HG02571 (cell line): ENCODE results near the gene RAPGEF6.
"Not testable (repeated sequence)": the region's sequence is repeated elsewhere in the genome, so short reads cannot be mapped to it uniquely, and the experiment has no call there.

Source experiments
- ATAC-seq: cut with Tn5 transposase; IDR thresholded peaks from one replicate; pipeline ENCODE4 v1.9.1; 2021; ENCODE audit warnings: mild to moderate bottlenecking, moderate library complexity; ENCODE audit not compliant: unreplicated experiment

Gene RAPGEF6

GRCh38 chr5:131644370-131644769, 9.3 kb upstream of the RAPGEF6 start:
- no peak for ATAC-seq

- ATAC-seq: no peak
Observed at GRCh38 chr5:131641494-131641893, 6.5 kb upstream of the RAPGEF6 start.

- no peak for ATAC-seq
Observed at GRCh38 chr5:131640043-131640856, 5.2 kb upstream of the RAPGEF6 start.

- ATAC-seq: no peak
Observed at GRCh38 chr5:131639148-131639547, 4.1 kb upstream of the RAPGEF6 start.

- no peak for ATAC-seq
Observed at GRCh38 chr5:131637694-131638093, 2.7 kb upstream of the RAPGEF6 start.

GRCh38 chr5:131635684-131636572, 899 bp upstream of the RAPGEF6 start:
- ATAC-seq: no peak

GRCh38 chr5:131634666-131634995, 398 bp downstream of the RAPGEF6 start:
- peak; percentile 15 for ATAC-seq

- ATAC-seq: no peak
Observed at GRCh38 chr5:131634238-131634637, 791 bp downstream of the RAPGEF6 start.

- no peak for ATAC-seq
Observed at GRCh38 chr5:131633830-131634229, 1.2 kb downstream of the RAPGEF6 start.

- no peak for ATAC-seq
Observed at GRCh38 chr5:131630963-131631350, 4.1 kb downstream of the RAPGEF6 start.

- ATAC-seq: no peak
Observed at GRCh38 chr5:131630208-131630962, 4.6 kb downstream of the RAPGEF6 start.

GRCh38 chr5:131628990-131629389, 6.0 kb downstream of the RAPGEF6 start:
- ATAC-seq: no peak

GRCh38 chr5:131627207-131627865, 7.7 kb downstream of the RAPGEF6 start:
- no peak for ATAC-seq

GRCh38 chr5:131622633-131623032, 12.4 kb downstream of the RAPGEF6 start:
- no peak for ATAC-seq

GRCh38 chr5:131621164-131621563, 13.9 kb downstream of the RAPGEF6 start:
- ATAC-seq: not testable (repeated sequence)

GRCh38 chr5:131619102-131619501, 15.9 kb downstream of the RAPGEF6 start:
- ATAC-seq: no peak

- ATAC-seq: no peak
Observed at GRCh38 chr5:131617140-131617822, 17.7 kb downstream of the RAPGEF6 start.

- ATAC-seq: no peak
Observed at GRCh38 chr5:131615957-131616356, 19.1 kb downstream of the RAPGEF6 start.

- ATAC-seq: no peak
Observed at GRCh38 chr5:131613423-131613822, 21.6 kb downstream of the RAPGEF6 start.

- no peak for ATAC-seq
Observed at GRCh38 chr5:131611064-131611381, 24.0 kb downstream of the RAPGEF6 start.
